WERI-Rb-1 (cell line): ENCODE results near the gene HAUS1.

Experiments used
- DNase-seq: peaks from one replicate; pipeline ENCODE4 v3.0.0-alpha.2; 2020
- H3K27ac ChIP-seq: fragments of 250-450 bp; sonication (Bioruptor Pico); 2 replicates; pipeline ENCODE4 v1.5.1; 2020; ENCODE audit warnings: mild to moderate bottlenecking, moderate library complexity
- H3K27me3 ChIP-seq: fragments of 250-450 bp; sonication (Bioruptor Pico); 2 replicates; pipeline ENCODE4 v1.5.1; 2021; ENCODE audit warnings: mild to moderate bottlenecking, low read depth, moderate library complexity; ENCODE audit not compliant: insufficient read depth, severe bottlenecking
- H3K36me3 ChIP-seq: fragments of 250-450 bp; sonication (Bioruptor Pico); 2 replicates; pipeline ENCODE4 v1.5.1; 2020; ENCODE audit warnings: mild to moderate bottlenecking, moderate library complexity
- H3K4me3 ChIP-seq: 2 replicates; pipeline ENCODE4 v1.5.1; 2011; ENCODE audit warnings: low read depth, mild to moderate bottlenecking, control low read depth, low read length
- H3K9me3 ChIP-seq: fragments of 250-450 bp; sonication (Bioruptor Pico); 2 replicates; pipeline ENCODE4 v1.5.1; 2021; ENCODE audit warnings: mild to moderate bottlenecking, moderate library complexity; ENCODE audit not compliant: severe bottlenecking
- CTCF ChIP-seq: IDR thresholded peaks from 2 replicates; pipeline ENCODE4 v1.5.1; 2011; ENCODE audit warnings: low read depth, mild to moderate bottlenecking, control low read depth, inconsistent platforms, low read length

Gene HAUS1

GRCh38 chr18:46104128-46104911, at the start of gene HAUS1:
Gene HAUS1 (plus strand): TSS chr18:46104385. CDS start chr18:46104412, 27 bp downstream.
- peak; percentile 99 for DNase-seq
- peak within 1 kb of the TSS; percentile 95 for H3K27ac ChIP-seq
- peak within 1 kb of the TSS; percentile 82 for H3K4me3 ChIP-seq
- H3K9me3 ChIP-seq, result no peaks in the 10 kb centered on the region
- peaks cover 42% of the 10 kb centered on the region for H3K36me3 ChIP-seq
- TF ChIP-seq CTCF, result no peak
- no peaks in the 10 kb centered on the region for H3K27me3 ChIP-seq

- Histone ChIP-seq H3K9me3 (no peaks in the 10 kb centered on the region), H3K27me3 (no peaks in the 10 kb centered on the region), H3K4me3 (no peak overlapping the region), H3K36me3 (no peaks in the 10 kb centered on the region), H3K27ac (no peak overlapping the region)
- no peak for TF ChIP-seq CTCF
- DNase-seq, result no peak
Observed at GRCh38 chr18:46054956-46055837, 49.0 kb upstream of the HAUS1 start.

- Histone ChIP-seq H3K36me3 (no peaks in the 10 kb centered on the region), H3K4me3 (no peak overlapping the region), H3K27me3 (no peaks in the 10 kb centered on the region), H3K9me3 (no peaks in the 10 kb centered on the region), H3K27ac (no peak overlapping the region)
- TF ChIP-seq CTCF, result no peak
- no peak for DNase-seq
Observed at GRCh38 chr18:46055838-46056230, 48.4 kb upstream of the HAUS1 start.

- Histone ChIP-seq H3K9me3 (no peaks in the 10 kb centered on the region), H3K36me3 (no peaks in the 10 kb centered on the region), H3K27ac (no peak overlapping the region), H3K4me3 (no peak overlapping the region), H3K27me3 (no peaks in the 10 kb centered on the region)
- no peak for TF ChIP-seq CTCF
- DNase-seq, result no peak
Observed at GRCh38 chr18:46060359-46060841, 43.8 kb upstream of the HAUS1 start.

- no peak for DNase-seq
- no peak for TF ChIP-seq CTCF
- Histone ChIP-seq H3K9me3 (no peaks in the 10 kb centered on the region), H3K36me3 (no peaks in the 10 kb centered on the region), H3K27ac (no peak overlapping the region), H3K4me3 (no peak overlapping the region), H3K27me3 (no peaks in the 10 kb centered on the region)
Observed at GRCh38 chr18:46061387-46061786, 42.8 kb upstream of the HAUS1 start.
